GM12875 (cell line): ENCODE results near the gene LRRC8C.
"Not testable (repeated sequence)": the region's sequence is repeated elsewhere in the genome, so short reads cannot be mapped to it uniquely, and the experiment has no call there.

Experiments used
- H3K4me3 ChIP-seq: one replicate; pipeline ENCODE4 v1.5.1; 2011; ENCODE audit warnings: low read depth, low read length, control low read depth
- CTCF ChIP-seq: IDR thresholded peaks from 2 replicates; pipeline ENCODE4 v1.5.1; 2011; ENCODE audit warnings: low read depth, mild to moderate bottlenecking, control low read depth, inconsistent platforms, low read length, moderate library complexity, borderline replicate concordance; ENCODE audit not compliant: insufficient read depth

The LRRC8C gene

GRCh38 chr1:89703469-89703868, 70.5 kb downstream of the LRRC8C start:
- TF ChIP-seq CTCF = no peak
- H3K4me3 ChIP-seq = no peak overlapping the region

- H3K4me3 ChIP-seq = no peak overlapping the region
- no peak for TF ChIP-seq CTCF
Observed at GRCh38 chr1:89704014-89704413, 71.1 kb downstream of the LRRC8C start.

GRCh38 chr1:89704885-89705284, 72.0 kb downstream of the LRRC8C start:
- not testable (repeated sequence) for H3K4me3 ChIP-seq

- H3K4me3 ChIP-seq = no peak overlapping the region
- TF ChIP-seq CTCF = no peak
Observed at GRCh38 chr1:89705901-89706699, 73.2 kb downstream of the LRRC8C start.

- TF ChIP-seq CTCF = no peak
- no peak overlapping the region for H3K4me3 ChIP-seq
Observed at GRCh38 chr1:89706700-89707012, 73.7 kb downstream of the LRRC8C start.

- no peak overlapping the region for H3K4me3 ChIP-seq
- no peak for TF ChIP-seq CTCF
Observed at GRCh38 chr1:89708751-89709375, 75.9 kb downstream of the LRRC8C start.

- TF ChIP-seq CTCF = no peak
- no peak overlapping the region for H3K4me3 ChIP-seq
Observed at GRCh38 chr1:89710498-89711139, 77.7 kb downstream of the LRRC8C start.
